ENCODE results near the gene GAS2L1. TPM values are rescaled to one million over a fixed set of nuclear protein-coding genes. Genes with fewer than 3 reads are reported as not detected.

The GAS2L1 gene
- total and polyA plus RNA-seq, 2 experiments from 2014 or later, result 5.2 to 9.5 TPM

DNA sequence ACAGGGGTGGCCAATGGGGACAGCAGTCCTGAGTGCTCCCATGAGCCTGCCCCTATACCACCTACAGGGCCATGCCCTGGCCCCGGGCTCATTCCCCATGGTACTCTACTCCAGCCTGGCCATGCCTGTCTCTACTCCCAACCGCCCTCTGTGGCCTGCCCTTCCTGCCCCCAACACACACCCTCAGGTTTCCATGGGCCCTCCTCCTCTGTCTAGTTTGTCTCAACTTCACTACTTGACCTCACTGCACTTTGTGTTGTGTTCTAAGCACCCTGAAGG lies 35.3 kb downstream of the GAS2L1 start:
- Mint-ChIP-seq H3K4me1 (no peaks in the 10 kb centered on the region), H3K27me3 (ENCODE audit: insufficient read depth, low read depth, poor library complexity) (peaks cover 4% of the 10 kb centered on the region), H3K36me3 (ENCODE audit: low read depth) (peaks cover 51% of the 10 kb centered on the region), H3K4me3 (no peak overlapping the region), H3K9me3 (no peaks in the 10 kb centered on the region), H3K27ac (no peak overlapping the region)
- no peaks in the 10 kb centered on the region for H3K4me1 ChIP-seq (ENCODE audit: insufficient read depth)
- no peaks in the 10 kb centered on the region for H3K79me2 ChIP-seq (replicated peaks; ENCODE audit: insufficient read depth)
- peaks cover 8% of the 10 kb centered on the region; the same call in 1 of the 2 replicates for H3K36me3 ChIP-seq (ENCODE audit: insufficient read depth)
- no peak for DNase-seq (ENCODE audit: low spot score)
- H3F3A ChIP-seq (replicated peaks; ENCODE audit: low read depth), result no peaks in the 10 kb centered on the region
- no peak for ATAC-seq
- no peak for TF ChIP-seq ZNF114 (CRISPR knock-in tag; IDR thresholded peaks at IDR 0.05)
- no peak overlapping the region for H2AFZ ChIP-seq
- no peak overlapping the region for H3K4me2 ChIP-seq
- no peaks in the 10 kb centered on the region; the same call in 1 of the 2 replicates for H4K20me1 ChIP-seq (replicated peaks; ENCODE audit: insufficient read depth)
- no peaks in the 10 kb centered on the region for H3K9me2 ChIP-seq (ENCODE audit: insufficient read depth)
- H3K4me3 ChIP-seq, result no peak overlapping the region
- H3K27ac ChIP-seq (ENCODE audit: low read depth), result no peak overlapping the region
- no peaks in the 10 kb centered on the region for H3K27me3 ChIP-seq (ENCODE audit: insufficient read depth)

- peaks cover 4% of the 10 kb centered on the region for H3K27me3 Mint-ChIP-seq (ENCODE audit: insufficient read depth, low read depth, poor library complexity)
- Histone ChIP-seq H3K4me1 (ENCODE audit: insufficient read depth) (no peaks in the 10 kb centered on the region), H4K20me1 (replicated peaks; ENCODE audit: insufficient read depth) (no peaks in the 10 kb centered on the region; the same call in 1 of the 2 replicates), H3K36me3 (ENCODE audit: insufficient read depth) (peaks cover 8% of the 10 kb centered on the region; the same call in 1 of the 2 replicates), H3K4me3 (no peak overlapping the region), H3K4me2 (no peak overlapping the region), H3K79me2 (replicated peaks; ENCODE audit: insufficient read depth) (no peaks in the 10 kb centered on the region), H3K27me3 (ENCODE audit: insufficient read depth) (no peaks in the 10 kb centered on the region), H3K9me2 (ENCODE audit: insufficient read depth) (no peaks in the 10 kb centered on the region), H3F3A (replicated peaks; ENCODE audit: low read depth) (no peaks in the 10 kb centered on the region), H2AFZ (no peak overlapping the region), H3K27ac (ENCODE audit: low read depth) (no peak overlapping the region)
- no peak for DNase-seq (ENCODE audit: low spot score)
- H3K27ac Mint-ChIP-seq, result no peak overlapping the region
- no peak for ATAC-seq
- no peaks in the 10 kb centered on the region for H3K9me3 Mint-ChIP-seq
- no peak for TF ChIP-seq ZNF331 (CRISPR knock-in tag; IDR thresholded peaks at IDR 0.05; ENCODE audit: low read depth)
- no peak for TF ChIP-seq NANOG (IDR thresholded peaks at IDR 0.05; ENCODE audit: borderline replicate concordance)
- no peak for TF ChIP-seq EZH2phosphoT487 (IDR thresholded peaks at IDR 0.05; ENCODE audit: unreplicated experiment)
- no peak for TF ChIP-seq POLR2AphosphoS5 (IDR thresholded peaks at IDR 0.05; ENCODE audit: low read depth)
- TF ChIP-seq REST (IDR thresholded peaks at IDR 0.05; ENCODE audit: unreplicated experiment), result no peak
- TF ChIP-seq ZNF114 (CRISPR knock-in tag; IDR thresholded peaks at IDR 0.05), result no peak
- no peak for TF ChIP-seq STAT1 (IDR thresholded peaks at IDR 0.05; ENCODE audit: unreplicated experiment)
- TF ChIP-seq CREB1 (CRISPR knock-in tag; IDR thresholded peaks at IDR 0.05; ENCODE audit: low read depth), result no peak
- TF ChIP-seq EZH2 (IDR thresholded peaks at IDR 0.05; ENCODE audit: low read depth, unreplicated experiment), result no peak
- TF ChIP-seq JUNB (IDR thresholded peaks at IDR 0.05; ENCODE audit: unreplicated experiment), result no peak
- TF ChIP-seq ETS1 (IDR thresholded peaks at IDR 0.05), result no peak
- TF ChIP-seq, protein P1, sequence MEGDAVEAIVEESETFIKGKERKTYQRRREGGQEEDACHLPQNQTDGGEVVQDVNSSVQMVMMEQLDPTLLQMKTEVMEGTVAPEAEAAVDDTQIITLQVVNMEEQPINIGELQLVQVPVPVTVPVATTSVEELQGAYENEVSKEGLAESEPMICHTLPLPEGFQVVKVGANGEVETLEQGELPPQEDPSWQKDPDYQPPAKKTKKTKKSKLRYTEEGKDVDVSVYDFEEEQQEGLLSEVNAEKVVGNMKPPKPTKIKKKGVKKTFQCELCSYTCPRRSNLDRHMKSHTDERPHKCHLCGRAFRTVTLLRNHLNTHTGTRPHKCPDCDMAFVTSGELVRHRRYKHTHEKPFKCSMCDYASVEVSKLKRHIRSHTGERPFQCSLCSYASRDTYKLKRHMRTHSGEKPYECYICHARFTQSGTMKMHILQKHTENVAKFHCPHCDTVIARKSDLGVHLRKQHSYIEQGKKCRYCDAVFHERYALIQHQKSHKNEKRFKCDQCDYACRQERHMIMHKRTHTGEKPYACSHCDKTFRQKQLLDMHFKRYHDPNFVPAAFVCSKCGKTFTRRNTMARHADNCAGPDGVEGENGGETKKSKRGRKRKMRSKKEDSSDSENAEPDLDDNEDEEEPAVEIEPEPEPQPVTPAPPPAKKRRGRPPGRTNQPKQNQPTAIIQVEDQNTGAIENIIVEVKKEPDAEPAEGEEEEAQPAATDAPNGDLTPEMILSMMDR (conservative IDR thresholded peaks at IDR 0.05; ENCODE audit: low read depth in 2 of 2), result no peak
- no peaks in the 10 kb centered on the region for H3K4me1 Mint-ChIP-seq
- H3K4me3 Mint-ChIP-seq, result no peak overlapping the region
- peaks cover 49% of the 10 kb centered on the region for H3K36me3 Mint-ChIP-seq (ENCODE audit: low read depth)
These were observed 35.7 kb downstream of the GAS2L1 start for GRCh38 chr22:29342177-29342576.

Measured in GM23338 (cell line).